ENCODE data around the gene AIF1L. TPM values are rescaled to one million over a fixed set of nuclear protein-coding genes. Genes with fewer than 3 reads are reported as not detected.

The AIF1L gene
- total RNA-seq, 1 experiment from 2014 or later: 103 TPM

DNA sequence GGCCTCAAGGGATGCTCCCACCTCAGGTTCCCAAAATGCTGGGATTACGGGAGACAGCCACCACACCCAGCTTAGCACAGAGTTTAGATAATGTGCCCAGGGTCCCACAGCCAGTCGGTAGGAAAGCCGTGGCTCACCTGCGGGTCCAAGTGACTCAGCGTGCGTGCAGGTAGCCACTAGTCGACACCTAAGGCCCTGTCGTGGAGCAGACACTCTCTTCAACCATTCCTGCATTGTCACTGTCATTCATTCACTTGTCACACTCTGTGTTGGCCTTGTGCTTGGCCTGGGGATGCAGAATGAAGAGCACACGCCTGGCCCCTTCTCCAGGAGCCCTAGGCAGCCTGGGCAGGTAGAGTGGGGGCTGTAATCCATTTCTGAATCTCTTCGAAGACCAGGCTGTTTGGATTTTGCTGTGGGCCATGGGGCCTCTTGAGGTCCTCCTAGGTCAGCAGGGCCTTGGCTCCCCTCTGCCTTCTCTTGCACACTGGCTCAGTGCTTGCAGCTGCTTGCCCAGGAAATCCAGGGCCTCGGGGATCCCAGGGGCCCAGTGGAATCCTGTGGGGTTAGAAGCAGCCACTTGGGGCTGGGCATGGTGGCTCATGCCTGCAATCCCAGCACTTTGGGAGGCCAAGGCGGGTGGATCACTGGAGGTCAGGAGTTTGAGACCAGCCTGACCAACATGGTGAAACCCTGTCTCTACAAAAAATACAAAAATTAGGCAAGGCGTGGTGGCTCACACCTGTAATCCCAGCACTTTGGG, 6.1 kb upstream of the AIF1L start (continued):
- TF ChIP-seq, protein P1, sequence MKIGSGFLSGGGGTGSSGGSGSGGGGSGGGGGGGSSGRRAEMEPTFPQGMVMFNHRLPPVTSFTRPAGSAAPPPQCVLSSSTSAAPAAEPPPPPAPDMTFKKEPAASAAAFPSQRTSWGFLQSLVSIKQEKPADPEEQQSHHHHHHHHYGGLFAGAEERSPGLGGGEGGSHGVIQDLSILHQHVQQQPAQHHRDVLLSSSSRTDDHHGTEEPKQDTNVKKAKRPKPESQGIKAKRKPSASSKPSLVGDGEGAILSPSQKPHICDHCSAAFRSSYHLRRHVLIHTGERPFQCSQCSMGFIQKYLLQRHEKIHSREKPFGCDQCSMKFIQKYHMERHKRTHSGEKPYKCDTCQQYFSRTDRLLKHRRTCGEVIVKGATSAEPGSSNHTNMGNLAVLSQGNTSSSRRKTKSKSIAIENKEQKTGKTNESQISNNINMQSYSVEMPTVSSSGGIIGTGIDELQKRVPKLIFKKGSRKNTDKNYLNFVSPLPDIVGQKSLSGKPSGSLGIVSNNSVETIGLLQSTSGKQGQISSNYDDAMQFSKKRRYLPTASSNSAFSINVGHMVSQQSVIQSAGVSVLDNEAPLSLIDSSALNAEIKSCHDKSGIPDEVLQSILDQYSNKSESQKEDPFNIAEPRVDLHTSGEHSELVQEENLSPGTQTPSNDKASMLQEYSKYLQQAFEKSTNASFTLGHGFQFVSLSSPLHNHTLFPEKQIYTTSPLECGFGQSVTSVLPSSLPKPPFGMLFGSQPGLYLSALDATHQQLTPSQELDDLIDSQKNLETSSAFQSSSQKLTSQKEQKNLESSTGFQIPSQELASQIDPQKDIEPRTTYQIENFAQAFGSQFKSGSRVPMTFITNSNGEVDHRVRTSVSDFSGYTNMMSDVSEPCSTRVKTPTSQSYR (CRISPR knock-in tag; IDR thresholded peaks at IDR 0.05): no peak
- TF ChIP-seq SP1 (CRISPR knock-in tag; conservative IDR thresholded peaks at IDR 0.05): no peak

DNA sequence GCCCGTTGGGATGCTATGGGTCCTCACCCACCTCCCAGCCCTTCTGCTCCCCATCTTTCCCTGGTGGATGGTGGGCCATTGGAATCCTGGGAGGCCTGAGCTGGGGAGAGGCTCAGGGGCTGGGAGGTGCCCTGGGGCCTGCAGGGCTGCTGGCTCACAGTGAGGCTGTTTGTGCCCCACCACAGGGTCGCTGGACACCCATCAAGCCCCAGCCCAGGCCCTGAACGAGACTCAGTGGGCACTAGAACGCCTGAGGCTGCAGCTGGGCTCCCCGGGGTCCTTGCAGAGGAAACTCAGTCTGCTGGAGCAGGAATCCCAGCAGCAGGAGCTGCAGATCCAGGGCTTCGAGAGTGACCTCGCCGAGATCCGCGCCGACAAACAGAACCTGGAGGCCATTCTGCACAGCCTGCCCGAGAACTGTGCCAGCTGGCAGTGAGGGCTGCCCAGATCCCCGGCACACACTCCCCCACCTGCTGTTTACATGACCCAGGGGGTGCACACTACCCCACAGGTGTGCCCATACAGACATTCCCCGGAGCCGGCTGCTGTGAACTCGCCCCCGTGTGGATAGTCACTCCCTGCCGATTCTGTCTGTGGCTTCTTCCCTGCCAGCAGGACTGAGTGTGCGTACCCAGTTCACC, 4.9 kb upstream of the AIF1L start:
- no peak for ATAC-seq
- CTCF ChIA-PET: no interaction called here

DNA sequence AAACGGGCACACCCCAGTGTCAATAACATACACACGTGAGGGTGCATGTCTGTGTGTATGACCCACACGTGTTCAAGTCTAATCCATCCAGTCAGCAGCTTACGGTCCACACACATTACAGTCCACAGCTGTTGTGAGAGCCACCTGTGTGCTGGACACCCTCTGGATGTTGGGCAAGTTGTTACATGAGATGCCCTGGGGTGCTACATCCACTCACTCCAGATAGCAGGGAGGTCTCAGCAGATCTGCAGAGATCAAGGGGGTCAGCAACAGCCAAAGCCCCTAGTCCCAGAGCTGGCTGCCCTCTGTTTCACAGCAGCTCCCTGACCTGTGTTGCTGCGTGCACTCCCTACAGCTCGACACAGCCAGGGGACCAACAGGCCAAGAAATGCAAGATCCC, 4.3 kb upstream of the AIF1L start:
- POLR2A ChIA-PET: interaction anchor here (1.2 kb wide), 1 partner anchor 17 kb away, joined by 3 read pairs; no protein-coding TSS in a partner anchor
- DNase-seq (ENCODE audit: low spot score) (no peak), ATAC-seq (no peak)
- Mint-ChIP-seq H3K4me1 (peaks cover 11% of the 10 kb centered on the region), H3K27me3 (ENCODE audit: low read depth) (peaks cover 6% of the 10 kb centered on the region), H3K9me3 (no peaks in the 10 kb centered on the region), H3K27ac (peak overlapping the region; percentile 54; the same call in 1 of the 2 replicates), H3K36me3 (no peaks in the 10 kb centered on the region), H3K4me3 (no peak overlapping the region)
- CTCF ChIA-PET: no interaction called here
- no peak for TF ChIP-seq CREB1 (CRISPR knock-in tag; IDR thresholded peaks at IDR 0.05)
- TF ChIP-seq, protein P2, sequence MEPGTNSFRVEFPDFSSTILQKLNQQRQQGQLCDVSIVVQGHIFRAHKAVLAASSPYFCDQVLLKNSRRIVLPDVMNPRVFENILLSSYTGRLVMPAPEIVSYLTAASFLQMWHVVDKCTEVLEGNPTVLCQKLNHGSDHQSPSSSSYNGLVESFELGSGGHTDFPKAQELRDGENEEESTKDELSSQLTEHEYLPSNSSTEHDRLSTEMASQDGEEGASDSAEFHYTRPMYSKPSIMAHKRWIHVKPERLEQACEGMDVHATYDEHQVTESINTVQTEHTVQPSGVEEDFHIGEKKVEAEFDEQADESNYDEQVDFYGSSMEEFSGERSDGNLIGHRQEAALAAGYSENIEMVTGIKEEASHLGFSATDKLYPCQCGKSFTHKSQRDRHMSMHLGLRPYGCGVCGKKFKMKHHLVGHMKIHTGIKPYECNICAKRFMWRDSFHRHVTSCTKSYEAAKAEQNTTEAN (CRISPR knock-in tag; IDR thresholded peaks at IDR 0.05): no peak
- TF ChIP-seq NFE2L1 (CRISPR knock-in tag; IDR thresholded peaks at IDR 0.05): no peak
- TF ChIP-seq ZNF423 (CRISPR knock-in tag; IDR thresholded peaks at IDR 0.05): no peak

More for the DNA sequence above, 4.9 kb upstream of the AIF1L start:
- H3K27me3 Mint-ChIP-seq (ENCODE audit: low read depth): peaks cover 6% of the 10 kb centered on the region
- TF ChIP-seq ZNF263 (CRISPR knock-in tag; IDR thresholded peaks at IDR 0.05; ENCODE audit: low read depth) (no peak), NR1H2 (CRISPR knock-in tag; IDR thresholded peaks at IDR 0.05) (no peak), NFE2L1 (CRISPR knock-in tag; IDR thresholded peaks at IDR 0.05) (no peak), ESRRA (CRISPR knock-in tag; IDR thresholded peaks at IDR 0.05; ENCODE audit: borderline replicate concordance) (no peak), ZNF416 (CRISPR knock-in tag; IDR thresholded peaks at IDR 0.05) (no peak), RORB (CRISPR knock-in tag; IDR thresholded peaks at IDR 0.05) (no peak)
- TF ChIP-seq, protein P3, sequence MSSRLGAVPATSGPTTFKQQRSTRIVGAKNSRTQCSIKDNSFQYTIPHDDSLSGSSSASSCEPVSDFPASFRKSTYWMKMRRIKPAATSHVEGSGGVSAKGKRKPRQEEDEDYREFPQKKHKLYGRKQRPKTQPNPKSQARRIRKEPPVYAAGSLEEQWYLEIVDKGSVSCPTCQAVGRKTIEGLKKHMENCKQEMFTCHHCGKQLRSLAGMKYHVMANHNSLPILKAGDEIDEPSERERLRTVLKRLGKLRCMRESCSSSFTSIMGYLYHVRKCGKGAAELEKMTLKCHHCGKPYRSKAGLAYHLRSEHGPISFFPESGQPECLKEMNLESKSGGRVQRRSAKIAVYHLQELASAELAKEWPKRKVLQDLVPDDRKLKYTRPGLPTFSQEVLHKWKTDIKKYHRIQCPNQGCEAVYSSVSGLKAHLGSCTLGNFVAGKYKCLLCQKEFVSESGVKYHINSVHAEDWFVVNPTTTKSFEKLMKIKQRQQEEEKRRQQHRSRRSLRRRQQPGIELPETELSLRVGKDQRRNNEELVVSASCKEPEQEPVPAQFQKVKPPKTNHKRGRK (CRISPR knock-in tag; IDR thresholded peaks at IDR 0.05; ENCODE audit: borderline replicate concordance): no peak
- TF ChIP-seq, protein P4, sequence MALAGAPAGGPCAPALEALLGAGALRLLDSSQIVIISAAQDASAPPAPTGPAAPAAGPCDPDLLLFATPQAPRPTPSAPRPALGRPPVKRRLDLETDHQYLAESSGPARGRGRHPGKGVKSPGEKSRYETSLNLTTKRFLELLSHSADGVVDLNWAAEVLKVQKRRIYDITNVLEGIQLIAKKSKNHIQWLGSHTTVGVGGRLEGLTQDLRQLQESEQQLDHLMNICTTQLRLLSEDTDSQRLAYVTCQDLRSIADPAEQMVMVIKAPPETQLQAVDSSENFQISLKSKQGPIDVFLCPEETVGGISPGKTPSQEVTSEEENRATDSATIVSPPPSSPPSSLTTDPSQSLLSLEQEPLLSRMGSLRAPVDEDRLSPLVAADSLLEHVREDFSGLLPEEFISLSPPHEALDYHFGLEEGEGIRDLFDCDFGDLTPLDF (CRISPR knock-in tag; IDR thresholded peaks at IDR 0.05): no peak
- peaks cover 11% of the 10 kb centered on the region for H3K4me1 Mint-ChIP-seq
- peak overlapping the region; percentile 54; the same call in 1 of the 2 replicates for H3K27ac Mint-ChIP-seq
- H3K9me3 Mint-ChIP-seq: no peaks in the 10 kb centered on the region
- H3K36me3 Mint-ChIP-seq: no peaks in the 10 kb centered on the region
- no peak overlapping the region for H3K4me3 Mint-ChIP-seq
- POLR2A ChIA-PET: interaction anchor here (1.2 kb wide), 1 partner anchor 18 kb away, joined by 3 read pairs; no protein-coding TSS in a partner anchor
- no peak for DNase-seq (ENCODE audit: low spot score)
